Uterus (tissue), 2 donors: ENCODE data around the gene BCAS3.

ENCODE experiments used
- CTCF ChIP-seq, 4 experiments: fragments of 200-600 bp in 2 of 4; fragments of 450-650 bp in 2 of 4; sonication (generic) in 2 of 4; IDR thresholded peaks; one replicate each; pipeline ENCODE4 v1.5.1; 2016 to 2019; ENCODE audit warnings: antibody characterized with exemption in 4 of 4, mild to moderate bottlenecking in 2 of 4, moderate library complexity in 1 of 4
- POLR2A ChIP-seq, 2 donors: fragments of 450-650 bp; IDR thresholded peaks; one replicate each; pipeline ENCODE4 v1.6.1; 2016; ENCODE audit warnings: antibody characterized with exemption in 2 of 2, mild to moderate bottlenecking in 1 of 2, moderate library complexity in 1 of 2

- TF ChIP-seq CTCF (IDR thresholded peaks at IDR 0.05) = no peak
- no peak for TF ChIP-seq POLR2A (IDR thresholded peaks at IDR 0.05)
Measured at GRCh38 chr17:61369751-61370150, 692.1 kb downstream of the BCAS3 start.
